ENCODE data around the gene NOP56.
"Not testable (repeated sequence)": the region's sequence is repeated elsewhere in the genome, so short reads cannot be mapped to it uniquely, and the experiment has no call there.

Gene NOP56

GRCh38 chr20:2690213-2690612, 37.8 kb downstream of the NOP56 start:
- no peak for DNase-seq

GRCh38 chr20:2690718-2691117, 38.3 kb downstream of the NOP56 start:
- DNase-seq, result no peak

GRCh38 chr20:2691127-2691526, 38.7 kb downstream of the NOP56 start:
- DNase-seq, result no peak

- no peak for DNase-seq
These were observed 39.2 kb downstream of the NOP56 start for GRCh38 chr20:2691663-2692035.

- DNase-seq, result peak; percentile 38 to 42
These were observed 39.8 kb downstream of the NOP56 start, which contains the start of gene EBF4 for GRCh38 chr20:2692036-2692885. Gene EBF4 (plus strand): TSS chr20:2692780. CDS start chr20:2693646, 866 bp downstream.

- no peak for DNase-seq
These were observed 40.5 kb downstream of the NOP56 start for GRCh38 chr20:2692886-2693285.

GRCh38 chr20:2693286-2694007, 41.0 kb downstream of the NOP56 start:
- peak; percentile 52 to 64 for DNase-seq

GRCh38 chr20:2694008-2694471, 41.6 kb downstream of the NOP56 start:
- no peak for DNase-seq

GRCh38 chr20:2694519-2694918, 42.1 kb downstream of the NOP56 start:
- no peak for DNase-seq

GRCh38 chr20:2695206-2695983, 43.0 kb downstream of the NOP56 start:
- DNase-seq, result no peak

- DNase-seq, result not testable (repeated sequence)
These were observed 43.6 kb downstream of the NOP56 start for GRCh38 chr20:2695984-2696525.

GRCh38 chr20:2696646-2697045, 44.2 kb downstream of the NOP56 start:
- no peak for DNase-seq

- DNase-seq, result no peak
These were observed 45.3 kb downstream of the NOP56 start for GRCh38 chr20:2697768-2698167.

GRCh38 chr20:2698186-2698817, 45.9 kb downstream of the NOP56 start:
- DNase-seq, result no peak

GRCh38 chr20:2698912-2699311, 46.5 kb downstream of the NOP56 start:
- no peak for DNase-seq

GRCh38 chr20:2699775-2700413, 47.5 kb downstream of the NOP56 start:
- DNase-seq, result no peak

- no peak for DNase-seq
These were observed 48.6 kb downstream of the NOP56 start for GRCh38 chr20:2700913-2701620.

GRCh38 chr20:2701671-2702081, 49.2 kb downstream of the NOP56 start:
- no peak for DNase-seq

- DNase-seq, result no peak
These were observed 51.5 kb downstream of the NOP56 start for GRCh38 chr20:2703716-2704475.

GRCh38 chr20:2705931-2706645, 53.7 kb downstream of the NOP56 start:
- DNase-seq, result no peak
